ENCODE results near the gene PRDM4. TPM values are rescaled to one million over a fixed set of nuclear protein-coding genes. Genes with fewer than 3 reads are reported as not detected.

The PRDM4 gene
- total and polyA plus RNA-seq, 2 of the 13 experiments (the other 11 are each of a cell fraction or from before 2014, with no cell fraction given) = 9.9 to 15.3 TPM

DNA sequence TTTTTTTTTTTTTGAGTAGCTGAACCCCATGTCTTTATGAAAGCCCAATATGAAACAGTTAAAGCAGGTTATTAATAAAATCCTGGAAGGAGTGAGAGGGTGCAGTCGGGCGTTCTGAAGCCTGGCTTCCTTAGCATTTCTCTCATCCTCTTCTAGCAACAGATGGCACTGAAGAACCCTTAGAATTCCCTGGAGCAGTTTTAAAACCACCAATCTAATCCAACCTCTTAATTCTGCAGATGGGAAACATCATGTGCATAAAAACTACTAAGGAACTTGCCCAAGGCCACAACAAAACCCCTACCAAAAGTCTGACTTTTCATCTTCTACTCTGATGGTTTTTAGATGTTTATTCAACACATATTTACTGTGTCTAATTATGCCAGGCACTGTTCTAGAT lies 25.2 kb downstream of the PRDM4 start:
- TF ChIP-seq CREB1 (IDR thresholded peaks at IDR 0.05) (no peak), CREB1 (CRISPR knock-in tag; IDR thresholded peaks at IDR 0.05) (no peak), ZSCAN22 (CRISPR knock-in tag; IDR thresholded peaks at IDR 0.05) (no peak), ZNF337 (CRISPR knock-in tag; IDR thresholded peaks at IDR 0.05; ENCODE audit: borderline replicate concordance, low read depth) (no peak), ZNF510 (CRISPR knock-in tag; IDR thresholded peaks at IDR 0.05; ENCODE audit: low read depth) (no peak), ZNF607 (CRISPR knock-in tag; IDR thresholded peaks at IDR 0.05; ENCODE audit: borderline replicate concordance) (no peak), TBP (CRISPR knock-in tag; IDR thresholded peaks at IDR 0.05) (no peak)
- TF ChIP-seq, protein P1, sequence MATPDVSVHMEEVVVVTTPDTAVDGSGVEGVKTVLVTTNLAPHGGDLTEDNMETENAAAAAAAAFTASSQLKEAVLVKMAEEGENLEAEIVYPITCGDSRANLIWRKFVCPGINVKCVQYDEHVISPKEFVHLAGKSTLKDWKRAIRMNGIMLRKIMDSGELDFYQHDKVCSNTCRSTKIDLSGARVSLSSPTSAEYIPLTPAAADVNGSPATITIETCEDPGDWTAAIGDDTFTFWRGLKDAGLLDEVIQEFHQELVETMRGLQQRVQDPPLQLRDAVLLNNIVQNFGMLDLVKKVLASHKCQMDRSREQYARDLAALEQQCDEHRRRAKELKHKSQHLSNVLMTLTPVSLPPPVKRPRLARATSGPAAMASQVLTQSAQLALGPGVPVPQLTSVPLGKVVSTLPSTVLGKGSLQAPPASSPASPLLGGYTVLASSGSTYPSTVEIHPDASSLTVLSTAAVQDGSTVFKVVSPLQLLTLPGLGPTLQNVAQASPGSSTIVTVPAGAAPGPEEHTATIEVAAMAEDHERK (CRISPR knock-in tag; IDR thresholded peaks at IDR 0.05; ENCODE audit: low read depth) = no peak
- CTCF ChIA-PET (ENCODE audit: low intra/inter-chr PET ratio, low total read pairs) = no interaction called here
- no peak overlapping the region for H3K4me2 ChIP-seq (ENCODE audit: low read depth, low read length)
- H3K27ac ChIP-seq (ENCODE audit: extremely low read length, insufficient read depth, low read length) = no peak overlapping the region
- no peaks in the 10 kb centered on the region for H3K9me3 ChIP-seq (ENCODE audit: low read length)
- peaks cover 24 to 57% of the 10 kb centered on the region in 2 experiments for H3K36me3 ChIP-seq (replicated peaks in 1 of 2; ENCODE audit: control insufficient read depth in 1 of 2, insufficient read depth in 2 of 2, low read length in 2 of 2)
- FAIRE-seq (no peak), ATAC-seq (no peak), DNase-seq (ENCODE audit: low spot score) (no peak)
- H3K27me3 ChIP-seq (ENCODE audit: control insufficient read depth in 1 of 2, insufficient read depth in 2 of 2, low read length in 2 of 2) = no peaks in the 10 kb centered on the region
- no peak overlapping the region for H3K4me3 ChIP-seq (replicated peaks in 1 of 3; ENCODE audit: insufficient read depth in 1 of 3, low read depth in 2 of 3, low read length in 3 of 3)
- no peaks in the 10 kb centered on the region for H3K4me1 ChIP-seq (ENCODE audit: insufficient read depth, low read length)
- intact Hi-C loops (cut with micrococcal nuclease; ENCODE audit: unreplicated experiment) (no loop called here), in situ Hi-C loops (cut with HindIII; ENCODE audit: extremely low pct_ligation_motif_present, low pct_unique_long_range_greater_than_20kb) (no loop called here)
- H3K79me2 ChIP-seq (ENCODE audit: insufficient read depth, low read length) = no peaks in the 10 kb centered on the region
- H2AFZ ChIP-seq (ENCODE audit: low read length) = no peak overlapping the region
- no TSS peak for BruUV-seq (replicated peaks)
- H3K9ac ChIP-seq (ENCODE audit: insufficient read depth, low read depth, low read length) = no peak overlapping the region
- no peaks in the 10 kb centered on the region; the same call in 1 of the 2 replicates for H4K20me1 ChIP-seq (ENCODE audit: insufficient read depth, low read length)
- POLR2A ChIA-PET = no interaction called here
- WGBS (ENCODE audit: low lambda C conversion rate) = 100% methylated on average over 2 of the region's 2 CpGs

DNA sequence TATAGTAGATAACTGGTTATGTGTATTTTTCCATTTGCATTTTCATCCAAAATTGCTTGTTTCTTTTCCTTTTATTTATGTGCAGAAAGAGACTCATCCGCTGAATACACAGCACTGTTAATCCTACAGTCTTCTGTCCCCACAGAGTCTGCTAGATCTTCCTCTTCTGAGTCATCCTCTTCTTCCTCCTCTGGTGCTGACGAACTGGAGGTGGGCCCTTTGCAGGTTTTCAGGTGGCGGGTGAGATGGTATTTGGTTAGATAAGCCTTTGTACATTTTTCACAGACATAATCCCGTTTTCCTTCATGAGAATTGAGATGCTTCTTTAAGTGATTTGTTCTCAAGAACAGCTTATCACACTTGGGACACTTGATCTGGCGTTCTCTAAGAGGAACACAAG lies 26.8 kb downstream of the PRDM4 start:
- no peaks in the 10 kb centered on the region for H3K4me1 ChIP-seq (ENCODE audit: insufficient read depth, low read length)
- FAIRE-seq = no peak
- no peak for ATAC-seq
- H3K9ac ChIP-seq (ENCODE audit: insufficient read depth, low read depth, low read length) = no peak overlapping the region
- TF ChIP-seq ZFP41 (CRISPR knock-in tag; IDR thresholded peaks at IDR 0.05; ENCODE audit: borderline replicate concordance) (no peak), ZNF136 (CRISPR knock-in tag; IDR thresholded peaks at IDR 0.05; ENCODE audit: low read depth) (no peak), FOXO1 (CRISPR knock-in tag; IDR thresholded peaks at IDR 0.05) (no peak)
- DNase-seq (ENCODE audit: low spot score) = no peak
- no peaks in the 10 kb centered on the region; the same call in 1 of the 2 replicates for H4K20me1 ChIP-seq (ENCODE audit: insufficient read depth, low read length)
- in situ Hi-C loops (cut with HindIII; ENCODE audit: extremely low pct_ligation_motif_present, low pct_unique_long_range_greater_than_20kb) = no loop called here
- no peak overlapping the region for H3K4me2 ChIP-seq (ENCODE audit: low read depth, low read length)
- ChIA-PET POLR2A (no interaction called here), CTCF (ENCODE audit: low intra/inter-chr PET ratio, low total read pairs) (no interaction called here)
- intact Hi-C loops (cut with micrococcal nuclease; ENCODE audit: unreplicated experiment) = no loop called here
- BruUV-seq (replicated peaks) = no TSS peak
- no peaks in the 10 kb centered on the region for H3K79me2 ChIP-seq (ENCODE audit: insufficient read depth, low read length)
- no peak overlapping the region for H3K27ac ChIP-seq (ENCODE audit: extremely low read length, insufficient read depth, low read length)
- no peak overlapping the region for H2AFZ ChIP-seq (ENCODE audit: low read length)
- H3K4me3 ChIP-seq (replicated peaks in 1 of 3; ENCODE audit: insufficient read depth in 1 of 3, low read depth in 2 of 3, low read length in 3 of 3) = no peak overlapping the region
- no peaks in the 10 kb centered on the region for H3K27me3 ChIP-seq (ENCODE audit: control insufficient read depth in 1 of 2, insufficient read depth in 2 of 2, low read length in 2 of 2)
- peaks cover 16 to 49% of the 10 kb centered on the region in 2 experiments for H3K36me3 ChIP-seq (replicated peaks in 1 of 2; ENCODE audit: control insufficient read depth in 1 of 2, insufficient read depth in 2 of 2, low read length in 2 of 2)
- H3K9me3 ChIP-seq (ENCODE audit: low read length) = no peaks in the 10 kb centered on the region
- 94% methylated on average over 5 of the region's 5 CpGs for WGBS (ENCODE audit: low lambda C conversion rate)
